ENCODE data around the gene KPNA6.
A peak's percentile ranks its signal among the peaks of the same experiment; 100 is the strongest.
"Not testable (repeated sequence)": the region's sequence is repeated elsewhere in the genome, so short reads cannot be mapped to it uniquely, and the experiment has no call there.

Gene KPNA6

GRCh38 chr1:32143302-32143695 is 35.4 kb downstream of the KPNA6 start:
- not testable (repeated sequence) for DNase-seq

DNA sequence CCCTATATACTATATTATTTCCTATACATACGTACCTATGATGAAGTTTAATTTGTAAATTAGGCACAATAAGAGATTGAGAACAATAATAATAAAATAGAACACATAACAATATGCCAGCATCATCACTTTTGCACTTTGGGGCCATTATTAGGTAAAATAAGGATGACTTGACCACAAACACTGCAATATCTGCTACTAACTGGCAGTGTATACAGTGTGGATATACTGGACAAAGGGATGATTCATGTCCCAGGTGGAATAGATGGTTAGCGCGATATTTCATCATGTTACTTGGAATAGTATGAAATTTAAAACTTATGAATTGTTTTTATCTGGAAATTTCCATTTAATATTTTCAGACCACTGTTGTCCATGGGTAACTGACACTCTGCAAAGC is 36.2 kb downstream of the KPNA6 start:
- no peak for DNase-seq

- not testable (repeated sequence) for DNase-seq
These were observed 39.9 kb downstream of the KPNA6 start for GRCh38 chr1:32147799-32148198.

DNA sequence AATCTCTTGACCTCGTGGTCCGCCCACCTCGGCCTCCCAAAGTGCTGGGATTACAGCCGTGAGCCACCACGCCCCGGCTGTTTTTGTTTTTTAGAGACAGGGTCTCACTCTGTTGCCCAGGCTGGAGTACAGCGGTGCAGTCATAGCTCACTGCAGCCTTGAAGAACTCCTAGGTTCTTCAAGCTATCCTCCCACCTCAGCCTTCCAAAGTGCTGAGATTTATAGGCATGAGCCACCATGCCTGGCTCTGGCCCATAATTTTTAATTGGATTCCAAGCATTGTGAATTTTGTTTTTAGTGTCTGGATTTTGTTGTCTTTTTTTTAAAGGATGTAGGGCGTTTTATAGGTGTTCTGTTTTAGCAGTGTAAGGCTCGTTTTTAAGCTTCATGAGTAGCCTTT is 43.0 kb downstream of the KPNA6 start:
- no peak for DNase-seq

- DNase-seq, result no peak
These were observed 43.5 kb downstream of the KPNA6 start for GRCh38 chr1:32151319-32151787.

GRCh38 chr1:32159189-32159588 is 51.3 kb downstream of the KPNA6 start:
- no peak for DNase-seq

- no peak for DNase-seq
These were observed 55.5 kb downstream of the KPNA6 start for GRCh38 chr1:32163405-32163804.

GRCh38 chr1:32165633-32166032 is 57.8 kb downstream of the KPNA6 start:
- DNase-seq, result not testable (repeated sequence)

GRCh38 chr1:32170991-32171390 is 63.1 kb downstream of the KPNA6 start:
- no peak for DNase-seq

DNA sequence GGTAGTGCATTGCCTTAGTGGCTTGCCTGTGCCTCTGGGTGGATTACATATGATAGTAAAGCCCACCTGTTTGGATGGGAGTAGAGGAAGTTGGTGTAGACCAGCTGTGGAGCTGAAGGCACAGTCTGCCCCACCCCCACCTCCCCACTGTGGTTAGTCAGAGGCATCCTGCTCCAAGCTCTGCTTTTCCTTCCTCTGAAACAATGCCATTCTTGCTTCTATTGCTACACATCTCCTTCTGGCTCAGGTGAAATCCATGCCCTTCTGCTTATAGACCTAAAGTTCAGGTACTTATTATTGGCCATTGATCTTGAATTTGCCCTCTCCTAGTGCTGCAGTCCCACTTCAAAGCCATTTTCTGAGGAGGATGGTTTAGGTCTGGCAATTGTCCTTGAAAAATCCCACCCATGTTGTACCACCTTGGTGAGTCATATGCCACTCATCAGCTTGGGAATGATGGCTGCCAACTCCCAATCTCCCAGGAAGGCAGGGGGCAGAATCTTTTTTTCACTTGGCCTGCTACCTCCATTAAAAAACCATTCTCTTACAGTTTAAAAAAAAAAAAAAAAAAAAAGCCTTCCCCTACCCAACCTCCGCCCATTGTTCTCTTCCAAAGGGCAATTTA is 64.9 kb downstream of the KPNA6 start:
- DNase-seq, result no peak

- DNase-seq, result no peak
These were observed 70.7 kb downstream of the KPNA6 start for GRCh38 chr1:32178380-32179192.

- DNase-seq, result no peak
These were observed 71.3 kb downstream of the KPNA6 start for GRCh38 chr1:32179193-32179442.

DNA sequence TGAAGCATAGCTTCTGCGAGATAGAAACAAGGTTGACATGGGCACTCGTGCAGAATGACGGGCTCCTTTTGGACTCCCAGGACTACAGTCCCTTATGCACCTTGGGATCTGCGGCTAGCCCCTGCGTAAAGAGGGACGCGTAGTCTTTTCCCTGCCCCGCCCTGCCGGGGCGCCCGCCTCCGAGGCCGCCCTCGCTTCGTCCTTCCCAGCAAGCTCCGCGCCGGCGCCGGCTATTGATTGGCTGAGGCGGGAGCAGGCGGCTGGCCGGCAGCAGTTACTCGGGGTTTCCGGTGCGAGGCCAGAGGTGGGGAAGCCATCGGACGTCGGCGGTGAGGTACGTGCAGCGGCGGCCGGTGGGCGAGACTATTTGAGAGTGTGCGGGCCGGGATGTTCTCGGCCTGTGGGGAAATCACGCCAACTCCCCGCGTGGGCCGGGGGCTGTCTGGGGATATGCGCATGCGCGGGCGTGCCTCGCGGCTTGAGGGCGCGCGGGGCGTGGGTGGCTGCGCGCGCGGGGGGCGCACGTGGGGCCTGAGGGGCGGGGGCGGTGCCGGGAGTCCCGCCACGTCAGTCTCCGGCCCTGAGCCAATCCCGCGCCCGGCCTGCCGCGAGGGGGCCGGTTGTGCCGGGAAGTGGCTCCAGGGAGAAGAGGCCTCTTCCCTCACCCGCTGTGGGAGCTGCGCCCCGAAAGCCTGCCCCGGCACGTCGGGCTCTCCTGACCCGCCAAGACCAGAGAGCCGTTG is 71.8 kb downstream of the KPNA6 start, which contains the start of gene TXLNA:
TXLNA (plus strand) TSS at position 233 of the 743 bp plus-strand sequence. CDS start 671 bp downstream, outside the sequence.
- peak; percentile 92 to 94 for DNase-seq

GRCh38 chr1:32180186-32181060 is 72.6 kb downstream of the KPNA6 start:
- peak; percentile 41 to 49 for DNase-seq

GRCh38 chr1:32181065-32181464 is 73.2 kb downstream of the KPNA6 start:
- DNase-seq, result no peak

DNA sequence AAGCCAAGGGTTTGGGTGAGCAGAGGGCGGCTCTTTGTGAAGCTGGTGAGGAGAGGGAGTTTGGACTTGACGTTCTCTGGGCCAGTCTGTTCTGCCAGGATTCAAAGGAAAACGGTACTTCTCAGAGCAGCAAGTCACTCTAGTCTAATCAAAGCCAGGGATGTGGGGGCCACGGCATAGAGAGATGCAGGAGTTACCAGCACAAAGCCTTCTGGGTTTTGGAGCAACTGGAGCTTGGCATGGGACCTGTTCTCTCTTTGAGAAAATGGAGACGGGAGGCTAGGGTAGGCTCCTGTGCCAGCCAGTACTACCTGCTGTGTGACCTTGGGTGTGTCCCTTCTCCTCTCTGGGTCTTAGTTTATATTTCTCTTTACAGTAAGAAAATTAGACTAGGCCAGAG is 73.7 kb downstream of the KPNA6 start:
- DNase-seq, result no peak

- DNase-seq, result no peak
These were observed 74.2 kb downstream of the KPNA6 start for GRCh38 chr1:32182060-32182459.

- DNase-seq, result no peak
These were observed 76.8 kb downstream of the KPNA6 start for GRCh38 chr1:32184650-32185049.

DNA sequence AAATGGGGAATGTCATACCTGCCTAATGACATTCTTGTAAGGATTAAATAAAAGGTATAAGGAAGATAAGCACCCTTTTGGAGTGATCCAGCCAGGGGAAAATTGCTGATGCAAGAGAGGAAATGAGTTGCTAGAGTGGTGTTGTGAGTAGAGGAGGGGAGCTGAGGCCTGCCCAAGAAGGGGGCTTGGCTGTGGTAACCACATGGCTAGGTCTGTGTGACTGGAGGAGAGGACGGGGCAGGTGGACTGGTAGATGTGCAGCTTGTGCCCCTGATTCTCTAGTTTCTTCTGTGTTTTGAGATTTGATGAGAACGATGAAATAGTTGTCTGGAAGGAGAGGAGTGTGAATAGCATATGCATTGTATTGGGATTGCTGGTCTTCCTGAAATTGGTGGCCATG is 78.2 kb downstream of the KPNA6 start:
- DNase-seq, result no peak

DNA sequence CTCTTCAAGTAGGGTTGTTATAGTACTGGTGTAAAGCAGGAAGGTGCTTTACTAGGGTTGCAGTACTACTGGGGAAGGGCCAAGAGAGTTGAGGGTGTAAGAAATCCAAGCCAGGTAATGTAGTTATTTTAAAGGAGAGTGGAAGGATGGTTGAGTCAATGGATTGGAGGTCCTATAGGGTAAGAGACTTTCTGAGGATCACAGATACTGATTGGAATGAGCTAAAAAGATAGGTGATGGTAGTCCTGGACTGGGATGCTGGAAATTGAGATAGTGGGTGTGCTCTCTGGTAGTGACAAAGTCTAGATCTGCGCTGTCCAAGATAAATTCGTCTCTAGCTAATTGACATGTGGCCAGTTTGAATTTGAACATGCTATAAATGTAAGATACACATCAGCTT is 78.6 kb downstream of the KPNA6 start:
- DNase-seq, result no peak

DNA sequence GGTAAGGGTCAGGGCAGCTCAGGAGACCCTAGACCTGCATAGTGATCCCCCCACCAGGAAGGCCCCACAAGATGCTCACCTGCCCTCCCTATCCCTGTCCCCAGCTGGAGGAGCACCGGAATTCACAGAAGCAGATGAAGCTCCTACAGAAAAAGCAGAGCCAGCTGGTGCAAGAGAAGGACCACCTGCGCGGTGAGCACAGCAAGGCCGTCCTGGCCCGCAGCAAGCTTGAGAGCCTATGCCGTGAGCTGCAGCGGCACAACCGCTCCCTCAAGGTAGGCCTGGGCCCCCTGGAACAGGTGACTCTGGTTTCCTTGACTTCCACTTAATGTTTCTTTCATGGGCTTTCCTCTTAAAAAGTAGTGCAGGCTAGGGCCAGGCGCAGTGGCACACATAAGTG is 80.0 kb downstream of the KPNA6 start:
- no peak for DNase-seq

DNA sequence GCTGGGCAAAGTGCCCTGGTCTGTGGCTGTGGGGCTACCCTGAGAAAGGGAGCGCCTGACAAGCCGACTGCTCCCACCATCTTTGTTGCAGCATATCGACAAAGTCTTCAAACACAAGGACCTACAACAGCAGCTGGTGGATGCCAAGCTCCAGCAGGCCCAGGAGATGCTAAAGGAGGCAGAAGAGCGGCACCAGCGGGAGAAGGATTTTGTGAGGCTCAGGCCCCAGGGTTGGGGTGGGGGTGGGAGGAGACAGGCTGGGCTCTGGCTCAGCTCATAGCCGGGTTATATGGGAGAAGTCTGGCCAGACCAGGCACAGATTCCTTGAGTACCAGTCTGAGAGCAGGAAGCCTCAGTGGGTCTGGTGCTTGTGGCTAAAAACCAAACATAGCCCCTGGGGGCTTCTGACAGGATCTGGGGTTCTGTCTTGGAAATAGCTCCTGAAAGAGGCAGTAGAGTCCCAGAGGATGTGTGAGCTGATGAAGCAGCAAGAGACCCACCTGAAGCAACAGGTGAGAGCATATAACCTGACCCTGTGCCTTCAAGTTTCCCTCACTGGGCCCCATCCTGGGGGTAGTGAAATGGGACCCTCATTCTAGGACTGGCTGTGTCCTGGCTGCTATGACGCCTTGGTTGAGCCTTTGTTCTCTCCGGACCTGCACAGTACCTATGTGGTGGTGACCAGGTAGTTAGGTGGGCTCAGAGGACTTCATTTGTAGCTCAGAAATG is 84.5 kb downstream of the KPNA6 start:
- DNase-seq, result no peak
